Measurements from ENCODE around the gene JAK2.

DNA sequence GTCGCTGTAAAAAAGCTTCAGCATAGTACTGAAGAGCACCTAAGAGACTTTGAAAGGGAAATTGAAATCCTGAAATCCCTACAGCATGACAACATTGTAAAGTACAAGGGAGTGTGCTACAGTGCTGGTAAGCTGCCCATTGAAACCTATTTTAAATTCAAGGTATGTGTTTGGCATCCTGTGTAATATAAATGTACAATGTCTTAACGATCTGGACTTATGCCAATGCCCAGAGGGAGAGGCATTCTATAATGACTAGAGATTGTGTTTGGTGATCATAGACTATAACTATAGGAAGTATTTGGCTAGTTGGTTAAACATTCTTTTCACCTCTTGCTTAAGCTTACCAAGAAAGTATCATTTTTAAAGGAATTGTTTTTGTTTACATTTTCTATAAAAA is 104.7 kb downstream of the JAK2 start:
- TF ChIP-seq CTCF (IDR thresholded peaks at IDR 0.05) (no peak), POLR2A (IDR thresholded peaks at IDR 0.05) (no peak)
